Limb (tissue), 2 donors: ENCODE measurements around the gene SPHK1.

Experiments used
- DNase-seq, 2 donors: peaks; one replicate each; pipeline ENCODE4 v3.0.0-alpha.2; 2016; ENCODE audit errors: extremely low spot score in 2 of 2

The SPHK1 gene

GRCh38 chr17:76363107-76363842 lies 21.1 kb upstream of the SPHK1 start:
- DNase-seq = no peak

GRCh38 chr17:76365256-76365903 lies 19.0 kb upstream of the SPHK1 start:
- no peak for DNase-seq

- no peak for DNase-seq
Measured at GRCh38 chr17:76366247-76366646, 18.2 kb upstream of the SPHK1 start.

- DNase-seq = no peak
Measured at GRCh38 chr17:76367642-76368041, 16.8 kb upstream of the SPHK1 start.

GRCh38 chr17:76368545-76368944 lies 15.9 kb upstream of the SPHK1 start:
- peak in 1 of 2 donors; percentile 60 for DNase-seq

GRCh38 chr17:76369379-76369778 lies 15.0 kb upstream of the SPHK1 start:
- DNase-seq = no peak

GRCh38 chr17:76369804-76370203 lies 14.6 kb upstream of the SPHK1 start:
- peak in 1 of 2 donors; percentile 57 for DNase-seq

- DNase-seq = peak in 1 of 2 donors; percentile 47
Measured at GRCh38 chr17:76370261-76370993, 14.0 kb upstream of the SPHK1 start.

- DNase-seq = no peak
Measured at GRCh38 chr17:76371656-76372628, 12.5 kb upstream of the SPHK1 start.

GRCh38 chr17:76376318-76377133 lies 7.9 kb upstream of the SPHK1 start:
- no peak for DNase-seq

- no peak for DNase-seq
Measured at GRCh38 chr17:76378548-76379274, 5.7 kb upstream of the SPHK1 start.

GRCh38 chr17:76379275-76379641 lies 5.2 kb upstream of the SPHK1 start:
- no peak for DNase-seq

- DNase-seq = no peak
Measured at GRCh38 chr17:76379646-76380376, 4.6 kb upstream of the SPHK1 start.

- DNase-seq = no peak
Measured at GRCh38 chr17:76381633-76382350, 2.6 kb upstream of the SPHK1 start.

- peak in 1 of 2 donors; percentile 75 for DNase-seq
Measured at GRCh38 chr17:76382351-76382802, 2.0 kb upstream of the SPHK1 start.

- DNase-seq = peak in 1 of 2 donors; percentile 78
Measured at GRCh38 chr17:76382803-76383545, 1.4 kb upstream of the SPHK1 start.

- peak; percentile 32 to 74 for DNase-seq
Measured at GRCh38 chr17:76383546-76384221, 725 bp upstream of the SPHK1 start.
